HG02798 (cell line): ENCODE measurements around the gene CELF4.
A peak's percentile ranks its signal among the peaks of the same experiment; 100 is the strongest.

Experiments
- ATAC-seq: cut with Tn5 transposase; IDR thresholded peaks from one replicate; pipeline ENCODE4 v1.9.1; 2021; ENCODE audit warnings: mild to moderate bottlenecking; ENCODE audit not compliant: unreplicated experiment, poor library complexity

Gene CELF4

GRCh38 chr18:37253394-37254235 is 312.0 kb downstream of the CELF4 start:
- peak; percentile 43 for ATAC-seq

GRCh38 chr18:37252854-37253393 is 312.7 kb downstream of the CELF4 start:
- no peak for ATAC-seq

- no peak for ATAC-seq
These were observed 313.3 kb downstream of the CELF4 start for GRCh38 chr18:37252342-37252741.

- no peak for ATAC-seq
These were observed 313.9 kb downstream of the CELF4 start for GRCh38 chr18:37251679-37252078.

GRCh38 chr18:37249895-37250618 is 315.5 kb downstream of the CELF4 start:
- ATAC-seq, result no peak

GRCh38 chr18:37249171-37249886 is 316.3 kb downstream of the CELF4 start:
- no peak for ATAC-seq

- ATAC-seq, result no peak
These were observed 317.3 kb downstream of the CELF4 start for GRCh38 chr18:37248281-37248680.

- ATAC-seq, result no peak
These were observed 318.0 kb downstream of the CELF4 start for GRCh38 chr18:37247497-37248161.

GRCh38 chr18:37246779-37247340 is 318.7 kb downstream of the CELF4 start:
- no peak for ATAC-seq

- ATAC-seq, result no peak
These were observed 321.0 kb downstream of the CELF4 start for GRCh38 chr18:37244618-37245017.

GRCh38 chr18:37243741-37244140 is 321.9 kb downstream of the CELF4 start:
- ATAC-seq, result no peak

GRCh38 chr18:37242826-37243560 is 322.6 kb downstream of the CELF4 start:
- ATAC-seq, result no peak

GRCh38 chr18:37242091-37242490 is 323.5 kb downstream of the CELF4 start:
- no peak for ATAC-seq

- no peak for ATAC-seq
These were observed 327.1 kb downstream of the CELF4 start for GRCh38 chr18:37238282-37239108.

- no peak for ATAC-seq
These were observed 330.0 kb downstream of the CELF4 start for GRCh38 chr18:37235583-37235982.

GRCh38 chr18:37231251-37231650 is 334.3 kb downstream of the CELF4 start:
- ATAC-seq, result no peak

GRCh38 chr18:37230768-37231167 is 334.8 kb downstream of the CELF4 start:
- ATAC-seq, result no peak

- no peak for ATAC-seq
These were observed 340.3 kb downstream of the CELF4 start for GRCh38 chr18:37225279-37225678.
